Upper lobe of left lung (tissue), 4 donors: Measurements from ENCODE around the gene PCDHA9.

Source experiments
- CTCF ChIP-seq, 6 experiments: fragments of 450-650 bp in 4 of 6; fragments of 200-600 bp in 2 of 6; sonication (generic) in 2 of 6; IDR thresholded peaks; one replicate each; pipeline ENCODE4 v1.5.1; 2016 to 2019; ENCODE audit warnings: antibody characterized with exemption in 6 of 6
- POLR2A ChIP-seq, 4 donors: fragments of 450-650 bp; IDR thresholded peaks; one replicate each; pipeline ENCODE4 v1.5.1; 2016 to 2017; ENCODE audit warnings: antibody characterized with exemption in 4 of 4, mild to moderate bottlenecking in 2 of 4

DNA sequence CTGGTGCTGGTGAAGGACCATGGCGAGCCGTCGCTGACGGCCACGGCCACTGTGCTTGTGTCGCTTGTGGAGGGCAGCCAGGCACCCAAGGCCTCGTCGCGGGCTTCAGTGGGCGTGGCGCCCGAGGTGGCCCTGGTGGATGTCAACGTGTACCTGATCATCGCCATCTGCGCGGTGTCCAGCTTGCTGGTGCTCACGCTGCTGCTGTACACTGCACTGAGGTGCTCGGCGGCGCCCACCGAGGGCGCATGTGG lies 9.7 kb downstream of the PCDHA9 start:
- TF ChIP-seq CTCF (IDR thresholded peaks at IDR 0.05): no peak
- no peak for TF ChIP-seq POLR2A (IDR thresholded peaks at IDR 0.05)
